GM20000 (cell line): Measurements from ENCODE around the gene PPP1R12B.
"Not testable (repeated sequence)": the region's sequence is repeated elsewhere in the genome, so short reads cannot be mapped to it uniquely, and the experiment has no call there.

Source experiments
- DNase-seq: peaks from one replicate; pipeline ENCODE4 v3.0.0; 2012; ENCODE audit warnings: low spot score
- TF ChIP-seq, protein P1 (sequence below): IDR thresholded peaks from 2 replicates; pipeline ENCODE4 v1.5.1; 2012; ENCODE audit warnings: mild to moderate bottlenecking, control low read depth; ENCODE audit errors: extremely low read depth, missing control alignments

The PPP1R12B gene

DNA sequence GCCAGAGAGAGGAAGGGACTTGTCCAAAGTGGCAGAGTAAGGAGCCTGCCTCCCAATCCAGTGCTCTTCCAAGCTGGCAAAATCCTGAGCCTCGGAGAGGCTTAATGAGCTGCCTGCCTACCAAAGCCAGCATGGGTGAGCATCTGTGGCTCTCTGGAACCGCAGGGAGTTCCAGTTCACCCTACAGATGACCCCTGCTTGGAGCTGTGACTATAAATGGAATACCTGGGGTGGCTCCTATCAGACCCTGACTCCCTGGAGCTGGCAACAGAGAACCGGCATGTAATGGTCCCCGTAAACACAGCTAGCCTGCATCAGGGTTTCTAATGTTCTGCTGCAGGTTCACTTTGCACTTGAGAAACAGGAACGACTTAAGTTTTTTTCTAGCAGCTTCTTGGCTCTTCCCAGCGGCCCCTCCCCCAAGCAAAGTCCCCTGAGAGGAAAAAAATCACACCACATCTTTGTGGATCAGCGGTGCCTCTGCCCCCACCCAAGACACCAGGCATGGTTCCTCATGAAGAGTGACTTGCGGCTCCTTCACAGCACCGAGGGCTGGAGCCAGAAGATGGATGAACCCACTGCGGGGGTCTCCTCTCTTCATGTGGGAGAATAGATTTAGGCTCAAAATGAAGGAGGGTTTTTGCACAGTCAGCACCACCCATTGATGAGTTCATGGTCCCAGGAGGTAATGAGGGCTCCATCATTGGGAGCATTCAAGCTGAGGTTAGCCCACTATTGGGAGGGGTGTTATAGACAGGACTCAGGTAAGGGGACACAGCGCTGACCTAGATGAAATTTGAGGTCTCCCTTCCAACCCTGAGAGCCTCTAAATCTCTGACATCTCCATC is 282.8 kb downstream of the PPP1R12B start:
- no peak for DNase-seq
- TF ChIP-seq, protein P1, sequence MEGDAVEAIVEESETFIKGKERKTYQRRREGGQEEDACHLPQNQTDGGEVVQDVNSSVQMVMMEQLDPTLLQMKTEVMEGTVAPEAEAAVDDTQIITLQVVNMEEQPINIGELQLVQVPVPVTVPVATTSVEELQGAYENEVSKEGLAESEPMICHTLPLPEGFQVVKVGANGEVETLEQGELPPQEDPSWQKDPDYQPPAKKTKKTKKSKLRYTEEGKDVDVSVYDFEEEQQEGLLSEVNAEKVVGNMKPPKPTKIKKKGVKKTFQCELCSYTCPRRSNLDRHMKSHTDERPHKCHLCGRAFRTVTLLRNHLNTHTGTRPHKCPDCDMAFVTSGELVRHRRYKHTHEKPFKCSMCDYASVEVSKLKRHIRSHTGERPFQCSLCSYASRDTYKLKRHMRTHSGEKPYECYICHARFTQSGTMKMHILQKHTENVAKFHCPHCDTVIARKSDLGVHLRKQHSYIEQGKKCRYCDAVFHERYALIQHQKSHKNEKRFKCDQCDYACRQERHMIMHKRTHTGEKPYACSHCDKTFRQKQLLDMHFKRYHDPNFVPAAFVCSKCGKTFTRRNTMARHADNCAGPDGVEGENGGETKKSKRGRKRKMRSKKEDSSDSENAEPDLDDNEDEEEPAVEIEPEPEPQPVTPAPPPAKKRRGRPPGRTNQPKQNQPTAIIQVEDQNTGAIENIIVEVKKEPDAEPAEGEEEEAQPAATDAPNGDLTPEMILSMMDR = no peak

DNA sequence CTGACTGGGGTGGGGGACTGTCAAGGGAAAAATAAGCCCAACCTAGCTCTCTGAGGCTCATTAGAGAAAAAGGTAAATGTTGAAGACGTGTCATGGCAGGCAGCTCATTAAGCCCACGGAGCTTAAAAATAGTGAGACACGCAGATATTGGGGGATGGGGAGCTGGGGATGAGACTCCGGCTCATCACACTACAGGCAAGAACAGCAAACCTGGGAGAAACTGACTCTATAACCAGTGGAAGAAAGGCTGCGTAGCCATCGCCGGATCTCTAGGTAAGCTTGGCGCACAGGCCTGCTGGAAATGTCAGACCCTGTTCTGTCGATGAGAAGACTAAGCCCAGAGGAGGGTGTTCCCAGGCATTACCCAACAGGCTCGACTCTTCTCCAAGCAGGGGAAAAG is 283.7 kb downstream of the PPP1R12B start:
- DNase-seq = no peak
- TF ChIP-seq, protein P1 = no peak

DNA sequence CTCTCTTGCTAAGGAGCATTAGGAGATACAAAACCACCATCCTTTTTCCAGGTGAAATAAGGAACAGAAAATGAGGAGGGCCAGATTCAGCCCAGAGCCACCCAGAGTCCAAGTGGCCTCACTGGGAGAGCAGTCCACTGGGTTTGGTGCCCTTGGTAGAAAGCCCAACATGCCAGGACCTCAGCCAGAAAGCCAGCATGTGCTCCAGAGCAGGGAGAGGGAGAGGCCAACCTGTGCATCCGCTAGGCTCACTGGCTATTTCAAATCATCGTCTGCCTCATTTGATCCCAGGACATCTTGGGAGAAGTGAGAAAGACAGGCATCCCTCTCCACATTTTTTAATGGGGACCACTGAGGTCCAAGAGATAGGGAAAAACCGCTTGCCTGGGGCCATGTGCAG is 287.7 kb downstream of the PPP1R12B start:
- not testable (repeated sequence) for DNase-seq

DNA sequence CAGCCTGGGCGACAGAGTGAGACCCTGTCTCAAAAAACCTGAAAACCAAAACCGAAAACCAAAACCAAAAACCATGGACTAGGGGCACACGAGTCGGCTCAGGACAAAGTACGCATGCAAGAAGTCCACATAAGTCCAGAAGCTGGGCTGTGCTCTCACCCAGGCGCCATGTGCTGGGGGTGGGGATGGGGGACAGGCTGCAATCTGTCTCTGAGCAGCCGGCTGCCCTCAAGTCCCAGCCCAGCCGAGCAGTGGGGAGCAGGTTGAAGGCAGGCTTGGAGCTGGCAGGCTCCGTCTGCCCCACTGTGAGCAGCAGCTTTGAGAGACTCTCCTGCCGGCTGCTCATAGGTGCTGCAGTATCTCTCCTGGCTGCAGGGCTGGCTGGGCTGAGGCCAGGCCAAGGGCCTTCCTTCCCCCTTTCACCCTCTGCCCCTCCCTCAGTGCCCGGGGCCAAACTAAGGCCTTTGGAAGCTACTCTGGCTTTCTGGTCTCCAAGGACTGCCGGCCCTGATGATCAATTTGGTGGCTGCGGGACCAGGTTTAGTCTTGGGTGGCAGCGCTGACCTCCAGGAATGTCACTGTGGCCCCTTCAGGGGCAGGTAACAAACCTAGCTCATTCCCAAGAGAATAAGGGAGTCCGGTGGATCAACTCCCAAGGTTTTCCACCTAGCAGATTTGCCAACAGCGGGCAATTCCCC is 289.0 kb downstream of the PPP1R12B start:
- DNase-seq = not testable (repeated sequence)

DNA sequence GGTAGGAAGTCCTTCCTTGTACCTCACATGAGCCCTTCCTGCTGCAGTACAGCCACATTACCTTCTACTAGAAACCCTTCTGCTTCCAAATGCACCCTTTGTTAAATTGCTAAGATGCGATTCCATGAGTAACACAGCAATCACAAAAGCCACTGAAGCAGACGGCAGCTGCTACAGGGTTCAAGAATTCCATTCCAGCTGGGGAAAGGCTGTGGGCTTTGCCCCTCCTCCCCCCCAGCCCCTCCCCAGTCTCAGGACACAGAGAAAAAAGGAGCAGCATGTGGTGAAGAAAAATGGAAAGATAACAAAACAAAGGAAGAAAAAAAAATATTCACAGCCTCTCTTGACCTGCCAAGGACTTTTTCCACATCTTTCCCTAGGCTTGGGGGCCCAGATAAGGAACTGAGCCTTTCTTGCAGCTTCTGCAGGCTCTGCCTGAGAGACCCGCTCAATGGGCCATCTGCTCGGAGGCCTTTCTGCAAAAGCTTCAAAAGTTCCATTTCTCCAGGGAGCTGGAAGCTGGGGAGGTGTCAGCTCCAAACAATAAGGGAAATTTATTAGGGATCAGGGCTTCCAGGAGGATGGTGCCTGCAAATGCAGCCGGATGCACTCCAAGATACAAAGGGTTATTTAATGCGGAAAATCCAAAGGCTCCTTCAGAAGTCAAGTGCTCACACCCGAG is 289.7 kb downstream of the PPP1R12B start:
- TF ChIP-seq, protein P1 = no peak
- DNase-seq = no peak

DNA sequence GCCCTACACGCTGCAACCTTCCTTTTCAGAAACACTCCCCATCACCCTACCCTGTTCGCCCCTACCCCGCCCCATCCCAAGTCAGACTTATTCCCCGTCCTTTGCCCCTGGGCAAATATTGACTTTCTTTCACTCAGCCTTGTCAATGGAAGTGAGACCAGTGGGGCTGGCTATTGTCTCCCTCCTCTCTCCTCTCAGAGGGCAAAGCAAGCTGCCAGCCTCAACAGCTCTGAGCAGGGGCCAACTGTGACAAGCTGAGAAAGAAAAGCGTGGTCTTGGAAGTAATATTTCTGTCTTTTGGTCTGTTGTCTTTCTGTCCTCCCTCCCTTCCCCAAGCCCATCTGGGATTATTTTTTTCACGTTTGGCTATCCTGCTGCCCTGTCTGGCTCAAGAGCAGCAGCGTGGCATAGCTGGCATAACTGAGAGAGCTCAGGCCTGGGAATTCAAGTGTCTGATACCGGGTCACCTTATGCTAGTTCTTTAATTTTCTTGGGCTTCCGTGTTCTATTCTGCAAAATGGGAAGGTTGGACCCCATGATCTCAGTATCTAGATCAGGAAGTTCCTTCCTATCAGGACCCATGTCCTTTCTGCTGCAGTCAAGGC is 290.3 kb downstream of the PPP1R12B start:
- DNase-seq = not testable (repeated sequence)

DNA sequence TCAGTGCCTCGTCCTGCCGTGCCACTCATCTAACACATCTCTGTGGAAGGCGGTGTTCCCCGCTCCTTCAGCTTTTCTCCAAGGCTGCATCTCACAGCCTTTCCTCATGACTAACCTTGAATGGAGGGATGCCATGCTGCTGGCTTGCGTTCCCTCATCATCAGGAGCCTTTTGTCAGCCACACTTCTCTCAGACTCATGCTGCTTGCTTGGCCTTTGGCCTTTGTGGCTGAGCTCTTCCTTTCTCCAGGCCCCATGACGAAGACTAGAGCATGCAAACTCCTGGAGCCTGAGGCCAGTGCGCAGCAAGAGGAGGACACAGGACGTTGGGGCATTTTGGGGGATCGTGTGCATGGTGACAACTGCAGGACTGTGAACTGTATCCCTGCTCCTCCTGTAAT is 291.0 kb downstream of the PPP1R12B start:
- TF ChIP-seq, protein P1 = no peak
- no peak for DNase-seq

DNA sequence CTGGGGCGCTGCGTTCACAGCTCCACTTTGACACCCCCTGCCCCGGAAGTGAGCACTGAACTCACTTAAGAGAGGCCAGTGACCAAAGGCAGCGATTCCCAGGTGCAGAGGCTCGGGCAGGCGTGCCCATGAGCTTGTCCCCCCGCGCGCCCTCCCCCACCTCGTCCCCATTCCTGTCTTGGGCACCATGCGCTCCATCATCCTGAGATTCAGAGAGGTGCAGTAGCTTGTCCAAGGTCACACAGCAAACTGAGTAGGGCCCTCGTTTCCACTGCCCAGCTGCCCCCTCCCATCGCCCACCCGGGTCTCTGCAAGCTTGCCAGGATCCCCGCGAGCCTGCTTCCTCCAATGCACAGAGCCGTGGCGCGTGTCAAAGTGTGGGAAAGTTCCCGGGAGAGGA is 293.7 kb downstream of the PPP1R12B start:
- DNase-seq = no peak
- TF ChIP-seq, protein P1 = no peak
